GM19455 (cell line): ENCODE results near the gene PROKR2.

Experiments
- ATAC-seq: cut with Tn5 transposase; IDR thresholded peaks from one replicate; pipeline ENCODE4 v1.9.1; 2021; ENCODE audit not compliant: unreplicated experiment

PROKR2 gene

DNA sequence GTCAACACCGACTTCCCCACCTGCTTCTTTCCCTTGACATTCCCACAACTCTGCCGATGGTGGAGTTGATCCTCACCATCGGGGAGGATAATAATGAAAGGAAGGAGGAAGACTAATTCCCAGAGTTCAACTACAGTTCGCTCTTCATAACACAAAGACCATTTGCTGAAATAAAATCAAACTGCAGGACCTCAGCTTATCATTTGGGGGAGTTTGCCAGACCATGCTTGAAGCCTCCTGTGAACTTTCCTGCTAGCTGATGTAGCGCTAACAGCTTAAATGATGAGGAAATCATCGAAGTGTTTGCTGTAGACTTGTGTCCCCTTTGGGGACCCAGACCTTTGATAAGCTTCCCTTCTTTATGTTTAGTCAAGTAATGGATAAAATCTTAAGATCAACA, 26.2 kb downstream of the PROKR2 start:
- ATAC-seq: no peak

DNA sequence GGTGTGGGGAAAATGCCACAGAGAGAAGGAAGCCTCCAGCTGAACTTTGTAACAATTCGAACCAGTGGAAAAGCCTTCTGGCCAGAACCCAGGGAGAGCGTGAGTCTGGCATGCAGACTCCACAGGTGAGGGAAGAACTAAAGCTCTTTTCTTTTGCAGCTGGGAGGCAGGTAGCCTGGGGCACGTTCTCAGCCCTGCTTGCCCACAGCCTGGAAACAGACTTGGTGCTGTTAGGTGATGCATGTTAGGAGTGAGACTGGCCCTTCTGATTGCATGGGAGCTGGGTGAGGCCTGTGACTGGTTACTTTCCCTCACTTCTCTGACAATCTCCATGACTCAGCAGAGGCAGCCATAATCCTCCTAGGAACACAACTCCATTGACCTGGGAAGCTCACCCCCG, 34.2 kb downstream of the PROKR2 start:
- ATAC-seq: no peak

DNA sequence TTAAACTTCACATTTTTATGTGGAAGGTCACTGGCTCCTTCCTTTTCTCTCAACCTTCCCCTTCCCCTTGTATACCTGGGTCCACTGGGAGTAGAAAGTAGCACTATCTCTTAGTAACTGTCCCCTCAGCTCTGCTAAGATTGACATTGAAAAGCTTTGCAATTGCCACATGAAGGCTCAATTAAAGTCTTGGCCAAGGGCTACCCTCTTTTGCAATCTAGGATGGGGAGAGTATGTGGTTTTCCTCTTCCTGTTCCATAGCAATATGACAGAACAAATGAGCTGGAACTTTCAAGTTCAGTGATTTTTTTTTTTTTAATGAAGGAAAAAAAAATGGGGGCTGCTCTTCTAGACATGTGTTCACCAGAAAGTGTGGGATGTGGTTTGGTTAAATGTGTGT, 37.1 kb downstream of the PROKR2 start:
- no peak for ATAC-seq

DNA sequence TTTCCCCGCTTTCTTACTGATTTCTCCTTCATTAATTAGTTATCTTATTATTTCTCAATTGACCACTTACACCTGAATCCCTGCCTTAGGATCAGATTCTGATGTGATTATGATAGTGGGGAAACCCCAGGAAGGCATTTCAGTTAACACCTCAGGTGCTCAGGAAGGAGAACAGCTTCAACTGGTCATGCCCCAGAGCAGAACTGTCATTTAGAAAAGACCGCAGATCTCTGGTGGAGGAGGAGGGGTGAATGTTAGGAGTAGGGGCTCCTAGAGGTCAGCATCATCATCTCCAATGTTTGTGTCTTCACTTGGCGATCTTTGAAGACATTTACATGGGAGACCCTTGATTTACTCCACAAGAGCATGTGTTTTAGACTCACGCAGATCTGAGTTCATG, 44.5 kb downstream of the PROKR2 start:
- ATAC-seq: no peak

DNA sequence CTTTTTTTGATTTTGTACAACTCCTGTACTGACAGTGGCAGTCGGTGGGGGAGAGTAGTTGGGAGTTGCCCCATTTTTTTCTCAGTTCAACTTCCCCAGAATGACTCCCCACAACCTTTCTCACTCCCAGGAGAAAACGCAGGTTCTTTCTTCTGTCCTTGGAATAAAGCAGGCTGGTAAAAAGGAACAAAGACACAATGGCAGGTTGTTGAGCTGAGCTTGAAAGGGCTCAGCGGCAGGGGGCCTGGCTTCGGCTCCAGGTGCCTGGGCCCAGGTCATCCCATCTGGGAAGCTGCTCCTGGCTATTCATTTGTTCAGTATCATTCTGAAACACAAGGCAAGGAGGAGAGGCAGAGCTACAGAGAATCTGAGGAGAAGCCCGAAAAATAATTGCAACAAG, 46.2 kb downstream of the PROKR2 start:
- no peak for ATAC-seq

DNA sequence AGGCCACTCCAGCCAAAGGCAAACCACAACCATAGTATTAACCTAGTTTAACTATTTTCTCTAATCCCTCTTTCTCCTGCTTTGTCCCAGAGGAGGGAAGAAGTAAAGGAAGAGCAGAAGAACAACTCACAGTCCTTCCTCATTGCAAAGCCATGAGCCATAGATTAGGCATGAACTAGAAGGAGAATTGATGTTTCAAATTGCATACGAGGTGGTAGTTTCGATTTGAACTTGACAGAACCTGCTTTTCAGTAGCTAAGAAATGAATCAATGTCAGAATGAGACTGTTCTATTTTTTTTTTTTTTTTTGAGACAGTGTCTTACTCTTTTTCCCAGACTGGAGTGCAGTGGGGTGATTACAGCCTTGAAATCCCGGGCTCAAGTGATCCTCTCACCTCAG, 48.3 kb downstream of the PROKR2 start:
- no peak for ATAC-seq

DNA sequence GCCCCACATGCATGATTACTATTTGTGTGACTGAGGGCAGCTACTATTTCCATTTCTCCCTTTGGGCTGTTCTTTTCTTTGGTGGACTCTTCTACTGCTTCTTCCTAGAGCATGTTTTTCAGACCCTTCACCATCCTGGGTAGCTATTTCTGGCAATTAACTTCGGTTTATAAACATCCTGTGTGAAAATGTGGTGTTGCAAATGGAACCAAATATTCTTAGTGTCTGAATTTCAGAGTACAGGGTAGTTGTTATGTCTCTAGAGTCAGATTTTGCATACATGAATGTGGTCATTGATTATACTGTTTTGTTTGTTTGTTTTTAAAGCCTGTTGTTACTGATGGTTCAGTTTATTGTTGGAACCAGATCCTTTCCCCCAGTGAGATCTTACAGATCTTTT, 49.7 kb downstream of the PROKR2 start:
- no peak for ATAC-seq
